ENCODE data around the gene CDH4. TPM values are rescaled to one million over a fixed set of nuclear protein-coding genes. Genes with fewer than 3 reads are reported as not detected.

Gene CDH4
- total RNA-seq, 1 donor from 2014 or later, result not detected

GRCh38 chr20:61847986-61848385, 595.9 kb downstream of the CDH4 start:
- no peak for TF ChIP-seq CTCF (IDR thresholded peaks at IDR 0.05)
- intact Hi-C loops (cut with DNase I), result no loop called here

GRCh38 chr20:61848851-61849250, 596.8 kb downstream of the CDH4 start:
- DNase-seq (ENCODE audit: low spot score in 2 of 2), result no peak
- Histone ChIP-seq H3K4me3 (no peak overlapping the region), H3K27ac (no peak overlapping the region), H3K36me3 (no peaks in the 10 kb centered on the region), H3K27me3 (no peaks in the 10 kb centered on the region), H3K9me3 (no peaks in the 10 kb centered on the region), H3K4me1 (no peaks in the 10 kb centered on the region)
- intact Hi-C loops (cut with DNase I), result no loop called here
- no peak for TF ChIP-seq CTCF (IDR thresholded peaks at IDR 0.05)

More at GRCh38 chr20:61847986-61848385, 595.9 kb downstream of the CDH4 start:
- no peaks in the 10 kb centered on the region for H3K36me3 ChIP-seq
- no peaks in the 10 kb centered on the region for H3K27me3 ChIP-seq
- H3K4me1 ChIP-seq, result no peaks in the 10 kb centered on the region
- DNase-seq (ENCODE audit: low spot score in 2 of 2), result no peak
- no peaks in the 10 kb centered on the region for H3K9me3 ChIP-seq
- no peak overlapping the region for H3K27ac ChIP-seq
- H3K4me3 ChIP-seq, result no peak overlapping the region

GRCh38 chr20:61849376-61849775, 597.3 kb downstream of the CDH4 start:
- no peaks in the 10 kb centered on the region for H3K4me1 ChIP-seq
- no peak overlapping the region for H3K27ac ChIP-seq
- H3K27me3 ChIP-seq, result no peaks in the 10 kb centered on the region
- TF ChIP-seq CTCF (IDR thresholded peaks at IDR 0.05), result no peak
- intact Hi-C loops (cut with DNase I), result no loop called here
- DNase-seq (ENCODE audit: low spot score in 2 of 2), result no peak
- no peaks in the 10 kb centered on the region for H3K36me3 ChIP-seq
- H3K9me3 ChIP-seq, result no peaks in the 10 kb centered on the region
- H3K4me3 ChIP-seq, result no peak overlapping the region

GRCh38 chr20:61849822-61850221, 597.8 kb downstream of the CDH4 start:
- H3K27me3 ChIP-seq, result no peaks in the 10 kb centered on the region
- no peaks in the 10 kb centered on the region for H3K4me1 ChIP-seq
- DNase-seq (ENCODE audit: low spot score in 2 of 2), result no peak
- H3K9me3 ChIP-seq, result no peaks in the 10 kb centered on the region
- no peak for TF ChIP-seq CTCF (IDR thresholded peaks at IDR 0.05)
- H3K4me3 ChIP-seq, result no peak overlapping the region
- no peak overlapping the region for H3K27ac ChIP-seq
- intact Hi-C loops (cut with DNase I), result no loop called here
- H3K36me3 ChIP-seq, result no peaks in the 10 kb centered on the region

GRCh38 chr20:61850457-61850856, 598.4 kb downstream of the CDH4 start:
- Histone ChIP-seq H3K4me1 (no peaks in the 10 kb centered on the region), H3K36me3 (no peaks in the 10 kb centered on the region), H3K4me3 (no peak overlapping the region), H3K27ac (no peak overlapping the region), H3K9me3 (no peaks in the 10 kb centered on the region), H3K27me3 (no peaks in the 10 kb centered on the region)
- no peak for TF ChIP-seq CTCF (IDR thresholded peaks at IDR 0.05)
- no peak for DNase-seq (ENCODE audit: low spot score in 2 of 2)
- intact Hi-C loops (cut with DNase I), result no loop called here
